NCI-H1092 (cell line): Measurements from ENCODE around the gene MPP3.

Source experiments
- DNase-seq: peaks from one replicate; lab custom pipeline; 2025; lab: John Stamatoyannopoulos, UW

Gene MPP3

GRCh38 chr17:43832168-43832975, 574 bp downstream of the MPP3 start:
- no peak for DNase-seq

- DNase-seq = no peak
Observed at GRCh38 chr17:43831633-43832032, 1.3 kb downstream of the MPP3 start.

- DNase-seq = no peak
Observed at GRCh38 chr17:43830510-43831140, 2.3 kb downstream of the MPP3 start.

GRCh38 chr17:43829738-43830137, 3.2 kb downstream of the MPP3 start:
- no peak for DNase-seq

- DNase-seq = no peak
Observed at GRCh38 chr17:43827596-43827995, 5.3 kb downstream of the MPP3 start.

GRCh38 chr17:43826206-43826605, 6.7 kb downstream of the MPP3 start:
- no peak for DNase-seq

DNA sequence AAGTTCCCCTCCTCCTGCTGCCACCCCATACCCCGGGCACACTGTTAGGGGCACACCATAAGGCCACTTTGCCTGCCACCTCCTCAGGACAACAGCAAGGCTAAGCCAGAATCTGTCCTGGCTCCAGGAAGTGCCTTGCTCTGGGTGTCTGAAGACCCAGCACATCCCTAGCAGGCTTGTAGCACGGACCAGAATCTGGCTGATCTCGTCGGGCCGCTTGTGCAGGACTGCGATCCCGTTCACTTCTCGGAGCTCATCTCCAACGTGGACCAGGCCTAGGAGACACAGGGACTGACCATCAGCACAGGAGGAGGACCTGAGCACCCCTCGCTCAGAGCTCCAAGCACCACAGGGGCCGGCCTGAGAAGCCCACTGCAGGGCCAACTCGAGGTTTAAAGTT, 7.4 kb downstream of the MPP3 start:
- DNase-seq = no peak

GRCh38 chr17:43823350-43824084, 9.4 kb downstream of the MPP3 start:
- DNase-seq = no peak

GRCh38 chr17:43822570-43823190, 10.3 kb downstream of the MPP3 start:
- no peak for DNase-seq

GRCh38 chr17:43820759-43821158, 12.2 kb downstream of the MPP3 start:
- no peak for DNase-seq

- DNase-seq = no peak
Observed at GRCh38 chr17:43818966-43819365, 14.0 kb downstream of the MPP3 start.

DNA sequence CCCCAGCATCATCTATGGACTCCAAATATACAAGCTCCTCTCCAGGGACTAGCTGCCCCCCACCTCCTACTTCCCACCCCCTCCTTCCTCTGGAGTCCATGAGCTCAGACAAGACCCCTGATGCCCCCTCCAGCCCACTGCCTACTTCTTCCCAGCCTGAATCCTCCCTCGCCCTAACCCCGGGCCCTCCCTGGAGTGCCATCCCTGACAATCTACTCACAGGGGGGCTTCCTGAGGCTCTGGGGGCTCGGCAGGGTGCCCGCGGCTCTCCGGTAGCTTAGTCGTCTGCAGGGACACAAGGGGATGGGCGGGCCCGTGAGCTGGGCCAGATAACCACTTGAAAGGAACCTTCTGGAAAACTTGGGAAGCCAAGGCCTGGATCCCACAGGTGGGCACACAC, 15.1 kb downstream of the MPP3 start:
- DNase-seq = no peak

- no peak for DNase-seq
Observed at GRCh38 chr17:43816336-43817320, 16.3 kb downstream of the MPP3 start.

DNA sequence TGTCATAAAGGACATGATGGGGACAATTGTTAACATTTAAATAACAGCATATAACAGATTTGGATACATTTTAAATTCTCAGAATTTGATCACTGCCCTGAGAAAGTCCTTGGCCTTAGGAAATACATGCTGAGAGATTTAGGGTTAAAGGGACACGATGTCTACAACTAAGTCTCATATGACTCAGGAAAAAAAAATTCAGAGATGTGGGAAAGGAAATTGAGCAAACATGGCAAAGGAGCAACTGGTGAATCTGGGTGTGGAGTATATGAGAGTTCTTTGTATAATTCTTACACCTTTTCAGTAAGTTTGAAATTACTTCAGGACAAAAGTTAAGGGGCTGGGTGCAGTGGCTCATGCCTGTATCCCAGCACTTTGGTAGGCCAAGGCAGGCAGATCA, 18.2 kb downstream of the MPP3 start:
- no peak for DNase-seq

DNA sequence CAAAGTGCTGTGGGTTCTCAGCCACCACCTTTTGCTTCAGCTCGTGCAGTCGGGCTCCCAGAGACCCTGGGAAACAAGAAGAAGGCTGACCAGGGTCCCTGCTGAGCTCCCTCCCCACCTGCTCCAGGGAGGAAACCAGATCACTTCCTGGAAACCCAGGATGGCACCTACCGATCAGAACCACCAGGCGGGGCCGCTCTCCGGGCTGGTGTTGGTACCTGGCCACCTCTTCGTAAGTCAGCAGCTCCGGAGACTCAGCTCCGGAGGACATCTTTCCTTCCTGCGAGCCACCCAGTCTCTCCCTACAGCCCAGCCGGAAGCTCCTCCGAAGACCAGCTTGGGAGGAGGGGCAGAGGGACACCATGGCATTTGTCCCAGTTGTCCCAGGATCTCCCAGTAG, 18.9 kb downstream of the MPP3 start:
- DNase-seq = no peak

GRCh38 chr17:43813386-43813785, 19.6 kb downstream of the MPP3 start:
- DNase-seq = no peak

DNA sequence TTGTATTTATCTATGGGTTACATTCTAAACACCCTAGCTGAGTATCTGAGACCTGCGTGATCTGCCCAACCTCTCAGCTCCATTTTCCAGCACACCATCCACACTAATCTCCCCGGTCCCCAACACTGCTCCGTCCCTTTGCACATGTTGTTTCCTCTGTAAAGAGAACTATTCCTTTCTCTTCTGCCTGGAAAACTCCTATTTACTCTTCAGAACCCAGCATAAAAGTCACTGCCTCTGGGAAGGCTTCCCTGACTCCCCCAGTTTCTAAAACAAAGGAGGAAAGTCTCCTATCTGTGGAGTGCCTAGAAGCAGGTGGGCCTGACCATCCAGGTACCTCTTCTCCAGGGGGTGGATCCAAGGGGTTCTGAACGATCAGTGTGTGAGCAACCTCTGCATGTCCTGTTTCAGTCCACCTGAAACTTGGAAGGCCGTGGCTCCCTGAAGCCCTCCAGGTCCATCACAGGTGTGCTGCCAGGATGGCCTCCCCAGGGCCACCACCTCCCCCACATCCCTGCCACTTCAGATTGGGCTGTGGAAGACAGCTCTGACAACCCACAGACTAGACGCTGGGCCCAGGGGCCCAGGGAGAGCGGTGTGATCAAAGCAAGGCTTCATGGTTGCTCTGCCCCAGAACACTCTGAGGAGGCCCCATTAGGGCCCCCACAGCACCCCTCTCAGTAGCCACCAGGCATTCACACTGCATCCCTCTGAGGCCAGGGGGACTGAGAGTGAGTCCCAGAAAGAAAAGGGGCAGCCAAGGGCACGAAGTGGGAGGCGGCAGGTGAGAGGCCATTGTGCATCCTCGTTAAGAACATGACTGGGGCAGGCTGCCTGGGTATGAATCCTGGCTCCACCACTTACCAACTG, 20.3 kb downstream of the MPP3 start:
- no peak for DNase-seq

- DNase-seq = no peak
Observed at GRCh38 chr17:43810823-43811222, 22.1 kb downstream of the MPP3 start.

- no peak for DNase-seq
Observed at GRCh38 chr17:43810226-43810715, 22.7 kb downstream of the MPP3 start.

GRCh38 chr17:43809121-43809520, 23.8 kb downstream of the MPP3 start:
- no peak for DNase-seq
